ENCODE data around the gene PSD. TPM values are rescaled to one million over a fixed set of nuclear protein-coding genes. Genes with fewer than 3 reads are reported as not detected.
A peak's percentile ranks its signal among the peaks of the same experiment; 100 is the strongest.

The PSD gene
- total and polyA plus RNA-seq, 12 donors, result 0.19 to 1.5 (median 0.42) TPM; not detected in 1

- TF ChIP-seq CTCF (IDR thresholded peaks at IDR 0.05), result no peak
- intact Hi-C loops (cut with DNase I), result loop anchor here in 8 of 10 donors (2.0 to 10.0 kb wide), 7 partner anchors 57 to 230 kb away; partner anchors contain the start of genes ELOVL3 (in 4 of the 8) and C10orf95 (in 1 of the 8)
- ATAC-seq, result no peak
- WGBS, 2 donors, result 94 to 95% methylated on average over 14 of the region's 14 CpGs
- no peaks in the 10 kb centered on the region for H3K27me3 ChIP-seq
- DNase-seq, result no peak
- H3K4me1 ChIP-seq, result peaks cover 7 to 57% (median 36%) of the 10 kb centered on the region in 9 donors
- peaks cover 0 to 59% (median 12%) of the 10 kb centered on the region in 9 donors for H3K36me3 ChIP-seq
- peak overlapping the region in 1 of 10 donors; percentile 95 for H3K27ac ChIP-seq
- no peak overlapping the region for H3K4me3 ChIP-seq
- H3K9me3 ChIP-seq, result no peaks in the 10 kb centered on the region
Measured at GRCh38 chr10:102397222-102398171, 21.1 kb downstream of the PSD start.

- peaks cover 7 to 57% (median 36%) of the 10 kb centered on the region in 9 donors for H3K4me1 ChIP-seq
- H3K27ac ChIP-seq, result peak overlapping the region in 5 of 10 donors; percentile 94 to 98 (median 96)
- no peak for DNase-seq
- peak overlapping the region in 7 of 10 donors; percentile 54 to 90 (median 66) for H3K4me3 ChIP-seq
- intact Hi-C loops (cut with DNase I), result loop anchor here in 7 of 10 donors (5.0 to 10.0 kb wide), 6 partner anchors 58 to 229 kb away; partner anchors contain the start of genes ELOVL3 (in 4 of the 7) and C10orf95 (in 1 of the 7)
- TF ChIP-seq CTCF (IDR thresholded peaks at IDR 0.05), result no peak
- 90 to 97% methylated on average over 12 of the region's 12 CpGs for WGBS, 2 donors
- H3K27me3 ChIP-seq, result no peaks in the 10 kb centered on the region
- H3K36me3 ChIP-seq, result peaks cover 0 to 52% (median 7%) of the 10 kb centered on the region in 9 donors
- H3K9me3 ChIP-seq, result no peaks in the 10 kb centered on the region
- no peak for ATAC-seq
Measured at GRCh38 chr10:102396730-102397151, 21.8 kb downstream of the PSD start.

- no peak for TF ChIP-seq CTCF (IDR thresholded peaks at IDR 0.05)
- 56 to 69% methylated on average over 4 of the region's 4 CpGs for WGBS, 2 donors
- Histone ChIP-seq H3K4me1 (peaks cover 7 to 57% (median 36%) of the 10 kb centered on the region in 9 donors), H3K27me3 (no peaks in the 10 kb centered on the region), H3K36me3 (peaks cover 0 to 47% (median 3%) of the 10 kb centered on the region in 9 donors), H3K9me3 (no peaks in the 10 kb centered on the region), H3K4me3 (peak overlapping the region; percentile 48 to 90 (median 69)), H3K27ac (peak overlapping the region in 8 of 10 donors; percentile 94 to 98 (median 96))
- no peak for ATAC-seq
- intact Hi-C loops (cut with DNase I), result loop anchor here in 7 of 10 donors (5.0 to 10.0 kb wide), 6 partner anchors 59 to 229 kb away; partner anchors contain the start of genes ELOVL3 (in 4 of the 7) and C10orf95 (in 1 of the 7)
- DNase-seq, result no peak
Measured at GRCh38 chr10:102396317-102396650, 22.3 kb downstream of the PSD start.

Data from heart right ventricle (tissue), 16 donors.